Stomach (tissue), 4 donors: ENCODE results near the gene RAB7B.

ENCODE experiments used
- EP300 ChIP-seq: sonication (generic); formaldehyde crosslinking; IDR thresholded peaks from one replicate; pipeline ENCODE4 v1.6.1; 2017; ENCODE audit warnings: antibody characterized with exemption
- POLR2A ChIP-seq, 4 donors: fragments of 450-650 bp; IDR thresholded peaks; one replicate each; pipeline ENCODE4 v1.6.1; 2016; ENCODE audit warnings: antibody characterized with exemption in 4 of 4, control low read depth in 2 of 4, mild to moderate bottlenecking in 1 of 4, moderate library complexity in 1 of 4
- POLR2AphosphoS5 ChIP-seq, 3 donors: sonication (generic); formaldehyde crosslinking; IDR thresholded peaks; one replicate each; pipeline ENCODE4 v1.6.1; 2016; ENCODE audit warnings: antibody characterized with exemption in 3 of 3

- TF ChIP-seq EP300, result no peak
- TF ChIP-seq POLR2A (IDR thresholded peaks at IDR 0.05), result no peak
- no peak for TF ChIP-seq POLR2AphosphoS5 (IDR thresholded peaks at IDR 0.05)
Measured at GRCh38 chr1:205965036-205965884, 37.9 kb downstream of the RAB7B start.
